Skeletal muscle satellite cell (primary cell): Measurements from ENCODE around the gene GNL2.
A peak's percentile ranks its signal among the peaks of the same experiment; 100 is the strongest.
"Not testable (repeated sequence)": the region's sequence is repeated elsewhere in the genome, so short reads cannot be mapped to it uniquely, and the experiment has no call there.

ENCODE experiments used
- H3K27me3 ChIP-seq: 2 replicates; pipeline ENCODE4 v1.7.0; 2013; ENCODE audit warnings: low read length; ENCODE audit not compliant: control insufficient read depth, insufficient read depth
- H3K36me3 ChIP-seq: 2 replicates; pipeline ENCODE4 v1.7.0; 2013; ENCODE audit warnings: mild to moderate bottlenecking, control low read depth, low read length; ENCODE audit not compliant: insufficient read depth
- H3K4me1 ChIP-seq: 2 replicates; pipeline ENCODE4 v1.7.0; 2013; ENCODE audit warnings: low read length; ENCODE audit not compliant: control insufficient read depth, insufficient read depth
- H3K4me2 ChIP-seq: 2 replicates; pipeline ENCODE4 v1.7.0; 2013; ENCODE audit warnings: mild to moderate bottlenecking, low read length
- H3K4me3 ChIP-seq: 2 replicates; pipeline ENCODE4 v1.7.0; 2013; ENCODE audit warnings: low read length
- H3K9ac ChIP-seq: 2 replicates; pipeline ENCODE4 v1.7.0; 2013; ENCODE audit warnings: mild to moderate bottlenecking, low read depth, low read length, moderate library complexity
- H3K9me3 ChIP-seq: replicated peaks from 2 replicates; pipeline ENCODE4 v1.7.0; 2013; ENCODE audit warnings: mild to moderate bottlenecking, control low read depth, low read length

The GNL2 gene

DNA sequence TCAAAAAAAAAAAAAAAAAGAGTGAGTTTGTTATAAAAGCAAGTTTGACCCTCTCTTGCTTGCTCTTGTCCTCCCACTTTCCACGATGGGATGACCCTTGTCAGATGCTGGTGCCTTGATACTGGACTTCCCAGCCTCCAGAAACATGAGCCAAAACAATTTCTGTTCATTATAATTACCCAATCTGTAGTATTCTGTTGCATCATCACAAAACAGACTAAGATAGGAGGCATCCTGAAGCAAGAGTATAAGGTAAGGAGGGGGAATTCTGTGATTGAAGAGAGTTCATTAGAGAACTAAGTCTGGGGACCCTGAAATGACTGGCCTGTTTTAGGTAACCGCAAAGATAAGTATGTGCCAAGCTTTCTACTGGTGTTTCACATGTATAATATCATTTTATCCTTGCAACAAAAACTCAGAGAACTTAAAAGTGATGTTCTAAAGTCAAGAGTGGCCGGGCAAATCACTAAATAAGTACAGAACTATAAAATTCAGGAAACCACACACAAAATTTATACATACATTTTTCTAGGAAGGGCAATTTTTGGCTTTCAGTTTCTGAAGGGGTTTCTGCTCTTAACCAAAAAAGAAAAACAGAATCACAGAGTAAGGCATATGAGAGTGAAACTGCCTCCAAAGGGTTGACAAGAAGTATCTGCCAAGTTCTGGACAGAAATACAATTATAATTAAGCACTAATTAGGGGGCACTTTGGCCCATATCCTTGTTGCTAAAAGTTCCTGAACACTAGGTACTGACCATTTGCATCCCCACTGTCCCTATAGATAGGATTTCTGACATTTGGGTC, 25.0 kb downstream of the GNL2 start:
- no peaks in the 10 kb centered on the region for H3K9me3 ChIP-seq
- no peak overlapping the region for H3K4me2 ChIP-seq
- peaks cover 15% of the 10 kb centered on the region for H3K4me1 ChIP-seq
- H3K9ac ChIP-seq: no peak overlapping the region
- H3K27me3 ChIP-seq: no peaks in the 10 kb centered on the region
- no peak overlapping the region for H3K4me3 ChIP-seq
- H3K36me3 ChIP-seq: peaks cover 91% of the 10 kb centered on the region

DNA sequence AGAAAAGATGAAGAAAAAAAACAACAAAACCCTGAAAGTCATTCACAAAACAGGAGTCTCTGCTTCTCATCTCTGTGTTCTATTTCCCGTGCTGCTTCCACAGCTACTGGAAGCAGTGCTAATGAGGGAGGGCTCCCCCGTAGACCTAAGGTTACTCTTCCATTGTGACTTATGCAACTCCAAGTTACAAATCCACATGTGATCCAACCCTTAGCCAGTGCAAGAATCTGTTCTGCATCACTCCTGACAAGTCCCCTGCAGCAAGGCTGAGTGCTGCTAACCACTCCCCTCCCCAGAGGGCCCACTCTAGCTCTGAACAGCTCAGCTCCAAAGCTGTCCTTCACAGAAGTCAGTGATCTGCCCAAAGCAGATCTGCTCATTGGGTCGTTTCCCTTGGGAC, 28.7 kb downstream of the GNL2 start:
- H3K4me2 ChIP-seq: no peak overlapping the region
- no peaks in the 10 kb centered on the region for H3K27me3 ChIP-seq
- no peaks in the 10 kb centered on the region for H3K9me3 ChIP-seq
- no peak overlapping the region for H3K4me3 ChIP-seq
- H3K9ac ChIP-seq: no peak overlapping the region
- H3K4me1 ChIP-seq: no peaks in the 10 kb centered on the region
- H3K36me3 ChIP-seq: peaks cover 79% of the 10 kb centered on the region

DNA sequence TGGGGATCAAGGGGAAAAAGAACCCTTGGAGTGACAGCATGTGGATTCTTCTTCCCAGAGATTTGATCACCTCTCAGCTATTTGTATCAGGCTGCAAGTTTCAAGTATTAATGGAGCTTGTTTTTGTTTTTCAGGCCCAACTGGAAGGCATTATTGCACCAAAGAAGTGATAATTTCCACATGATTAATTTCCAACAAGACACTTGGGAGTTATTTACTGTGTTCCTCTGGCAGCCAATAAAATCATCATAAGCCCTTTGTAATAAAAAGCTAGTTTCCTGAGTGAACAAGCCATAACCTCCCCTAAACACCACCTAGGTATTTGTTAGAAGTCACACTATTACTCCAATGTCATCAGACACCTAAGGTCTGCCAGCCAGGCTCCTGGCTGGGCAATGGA, 30.8 kb downstream of the GNL2 start:
- no peaks in the 10 kb centered on the region for H3K27me3 ChIP-seq
- H3K36me3 ChIP-seq: peaks cover 64% of the 10 kb centered on the region
- H3K4me2 ChIP-seq: no peak overlapping the region
- no peak overlapping the region for H3K9ac ChIP-seq
- no peaks in the 10 kb centered on the region for H3K4me1 ChIP-seq
- H3K4me3 ChIP-seq: no peak overlapping the region
- no peaks in the 10 kb centered on the region for H3K9me3 ChIP-seq

DNA sequence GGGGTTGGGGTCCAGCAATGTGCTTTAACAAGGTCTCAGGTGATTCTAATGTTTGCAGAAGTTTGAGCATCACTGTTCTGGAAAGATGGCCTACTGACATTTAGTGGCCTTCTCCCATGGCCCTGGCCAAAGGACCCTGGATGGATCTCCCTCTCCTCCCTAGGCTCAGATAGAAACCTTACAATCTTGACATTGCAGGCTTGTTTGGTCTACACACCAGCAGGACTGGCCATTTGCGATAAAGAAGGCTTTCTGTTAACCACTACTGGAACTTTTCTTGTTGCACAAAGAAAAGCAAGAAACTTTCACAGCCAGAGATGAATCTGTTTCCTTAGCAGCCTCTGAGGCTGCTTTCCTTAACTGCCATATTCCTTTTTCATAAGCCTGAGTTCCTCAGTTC, 32.8 kb downstream of the GNL2 start:
- no peaks in the 10 kb centered on the region for H3K27me3 ChIP-seq
- H3K4me3 ChIP-seq: no peak overlapping the region
- H3K9me3 ChIP-seq: no peaks in the 10 kb centered on the region
- no peaks in the 10 kb centered on the region for H3K4me1 ChIP-seq
- H3K9ac ChIP-seq: no peak overlapping the region
- H3K4me2 ChIP-seq: no peak overlapping the region
- H3K36me3 ChIP-seq: peaks cover 45% of the 10 kb centered on the region

DNA sequence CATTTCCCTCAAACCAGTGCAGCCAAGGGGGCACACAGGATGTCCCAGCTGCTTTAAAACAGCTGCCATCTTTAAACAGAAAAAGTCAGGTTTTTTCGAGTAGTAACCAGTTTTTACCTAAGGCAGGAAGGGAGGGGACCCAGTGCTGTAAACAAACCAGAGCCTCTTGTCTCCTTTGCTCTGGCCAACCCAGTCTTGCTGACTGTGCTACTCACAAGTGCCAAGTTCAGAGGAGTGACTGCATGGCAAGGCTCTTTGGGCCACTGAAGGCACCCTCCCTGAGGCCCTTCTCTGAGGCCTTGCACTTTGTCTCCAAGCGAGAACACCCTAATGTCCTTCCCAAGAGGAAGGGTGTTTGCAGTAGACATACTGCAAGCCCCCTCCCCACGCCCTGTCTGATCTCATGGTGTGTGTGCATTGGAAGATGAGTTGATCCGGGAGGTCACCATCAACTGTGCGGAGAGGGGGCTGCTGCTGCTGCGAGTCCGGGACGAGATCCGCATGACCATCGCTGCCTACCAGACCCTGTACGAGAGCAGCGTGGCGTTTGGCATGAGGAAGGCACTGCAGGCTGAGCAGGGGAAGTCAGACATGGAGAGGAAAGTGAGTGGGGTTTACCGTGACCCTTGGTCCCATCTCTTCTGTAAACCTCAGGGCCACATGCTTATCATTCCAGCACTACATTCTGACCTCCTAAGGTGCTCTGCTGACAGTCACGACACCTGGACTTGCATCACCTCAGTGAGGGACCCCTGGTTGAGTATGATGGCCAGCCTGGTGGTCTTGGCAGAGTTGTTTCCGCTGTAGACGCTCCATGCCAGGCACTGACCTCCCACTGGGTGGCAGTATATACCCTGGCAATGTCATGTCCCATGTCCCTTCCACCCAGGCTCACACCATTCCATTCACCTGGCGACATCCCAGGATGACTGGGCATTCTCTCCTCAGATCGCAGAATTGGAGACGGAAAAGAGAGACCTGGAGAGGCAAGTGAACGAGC, 34.3 kb downstream of the GNL2 start:
- Histone ChIP-seq H3K4me3 (no peak overlapping the region), H3K36me3 (peaks cover 30% of the 10 kb centered on the region), H3K9ac (no peak overlapping the region), H3K4me1 (peaks cover 9% of the 10 kb centered on the region), H3K4me2 (no peak overlapping the region), H3K9me3 (no peaks in the 10 kb centered on the region), H3K27me3 (no peaks in the 10 kb centered on the region)

DNA sequence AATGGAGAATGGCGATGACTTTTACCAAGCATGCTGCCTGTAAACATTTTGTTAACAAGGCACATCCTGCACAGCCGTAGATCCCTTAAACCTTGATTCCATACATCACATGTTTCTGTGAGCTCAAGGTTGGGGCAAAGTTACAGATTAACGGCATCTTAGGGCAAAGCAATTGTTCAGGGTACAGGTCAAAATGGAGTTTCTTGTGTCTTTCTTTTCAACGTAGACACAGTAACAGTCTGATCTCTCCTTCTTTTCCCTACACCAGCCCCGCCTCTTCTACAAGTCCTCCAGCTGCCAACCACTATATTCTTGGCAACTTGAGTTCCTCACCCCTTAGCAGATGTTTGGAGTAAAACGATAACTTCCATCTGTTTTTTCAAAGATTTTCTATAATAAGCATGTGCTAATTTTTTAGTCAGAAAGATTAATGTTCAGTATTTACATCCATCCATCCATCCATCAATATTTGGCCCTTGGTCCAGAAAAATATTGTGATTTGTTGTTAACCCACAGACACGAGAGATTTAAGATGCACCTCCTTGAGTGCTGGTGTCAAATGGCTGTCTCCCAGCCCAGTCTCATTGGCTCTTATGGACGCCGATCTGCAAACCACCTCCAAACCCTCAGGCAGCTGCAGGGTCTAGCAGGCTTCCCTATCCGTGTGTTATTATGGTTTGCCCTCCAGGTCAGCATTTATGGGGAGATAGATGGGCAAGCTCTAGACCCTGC, 35.2 kb downstream of the GNL2 start:
- Histone ChIP-seq H3K9ac (no peak overlapping the region), H3K9me3 (no peaks in the 10 kb centered on the region), H3K4me1 (peaks cover 13% of the 10 kb centered on the region), H3K4me3 (no peak overlapping the region), H3K4me2 (no peak overlapping the region), H3K27me3 (no peaks in the 10 kb centered on the region), H3K36me3 (peaks cover 21% of the 10 kb centered on the region)

DNA sequence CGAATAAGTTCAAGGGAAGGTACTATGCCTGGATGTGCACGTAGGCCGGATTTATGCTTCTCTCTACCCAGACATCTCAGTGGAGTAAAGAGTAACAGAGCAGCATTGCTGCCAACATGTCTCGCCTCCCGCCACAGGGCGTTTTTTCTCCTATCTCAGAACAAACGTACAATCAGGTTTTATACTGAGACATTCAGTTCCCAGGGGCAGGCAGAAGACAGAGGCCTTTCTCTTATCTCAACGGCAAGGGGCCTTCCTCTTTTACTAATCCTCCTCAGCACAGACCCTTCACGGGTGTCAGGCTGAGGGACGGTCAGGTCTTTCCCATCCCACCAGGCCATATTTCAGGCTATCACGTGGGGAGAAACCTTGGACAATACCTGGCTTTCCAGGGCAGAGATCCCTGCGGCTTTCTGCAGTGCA, 35.8 kb downstream of the GNL2 start:
- not testable (repeated sequence) for H3K27me3 ChIP-seq, H3K9me3 ChIP-seq, H3K4me3 ChIP-seq, H3K4me2 ChIP-seq, H3K9ac ChIP-seq
- peaks cover 13% of the 10 kb centered on the region for H3K4me1 ChIP-seq
- peaks cover 15% of the 10 kb centered on the region for H3K36me3 ChIP-seq

DNA sequence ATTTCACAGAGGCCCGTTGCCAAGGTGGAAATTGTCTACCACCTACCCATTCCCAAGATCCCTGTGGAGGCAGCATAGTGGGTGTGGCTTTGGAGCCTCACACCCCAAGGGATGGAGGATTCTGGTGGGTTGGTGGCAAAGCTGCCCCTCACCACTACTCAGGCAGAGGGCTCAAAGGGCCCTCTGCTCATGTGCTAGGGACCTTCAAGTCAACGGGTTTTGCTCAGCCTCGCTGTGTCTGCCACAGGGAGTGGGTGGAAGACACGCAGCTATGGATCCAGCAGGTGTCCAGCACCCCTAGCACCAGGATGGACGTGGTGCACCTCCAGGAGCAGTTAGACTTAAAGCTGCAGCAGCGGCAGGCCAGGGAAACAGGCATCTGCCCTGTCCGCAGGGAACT, 36.7 kb downstream of the GNL2 start:
- peaks cover 8% of the 10 kb centered on the region for H3K36me3 ChIP-seq
- peaks cover 13% of the 10 kb centered on the region for H3K4me1 ChIP-seq

DNA sequence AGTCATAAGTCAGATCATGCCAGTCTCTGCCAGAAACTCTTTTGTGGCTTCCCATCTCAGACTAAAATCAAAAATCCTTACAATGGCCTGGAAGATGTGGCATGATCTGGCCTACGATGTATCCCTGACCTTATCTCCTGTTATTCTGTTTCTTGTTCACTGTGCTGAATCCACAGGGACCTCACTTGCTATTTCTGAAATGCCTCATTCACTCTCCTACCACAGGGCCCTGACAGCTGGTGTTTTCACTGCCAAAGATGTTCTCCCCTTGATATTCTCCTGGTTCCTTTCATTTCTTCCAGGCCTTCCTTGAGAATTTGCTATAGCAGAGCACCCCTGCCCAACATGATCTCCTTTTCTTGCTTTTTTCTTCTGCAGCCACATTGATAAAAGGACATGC, 37.3 kb downstream of the GNL2 start:
- no peaks in the 10 kb centered on the region for H3K27me3 ChIP-seq
- no peak overlapping the region for H3K4me3 ChIP-seq
- peaks cover 8% of the 10 kb centered on the region for H3K36me3 ChIP-seq
- no peaks in the 10 kb centered on the region for H3K9me3 ChIP-seq
- H3K4me1 ChIP-seq: peaks cover 13% of the 10 kb centered on the region
- no peak overlapping the region for H3K4me2 ChIP-seq
- H3K9ac ChIP-seq: no peak overlapping the region

More for the DNA sequence above, 36.7 kb downstream of the GNL2 start:
- Histone ChIP-seq H3K27me3 (no peaks in the 10 kb centered on the region), H3K4me3 (no peak overlapping the region), H3K9ac (no peak overlapping the region), H3K9me3 (no peaks in the 10 kb centered on the region), H3K4me2 (no peak overlapping the region)

DNA sequence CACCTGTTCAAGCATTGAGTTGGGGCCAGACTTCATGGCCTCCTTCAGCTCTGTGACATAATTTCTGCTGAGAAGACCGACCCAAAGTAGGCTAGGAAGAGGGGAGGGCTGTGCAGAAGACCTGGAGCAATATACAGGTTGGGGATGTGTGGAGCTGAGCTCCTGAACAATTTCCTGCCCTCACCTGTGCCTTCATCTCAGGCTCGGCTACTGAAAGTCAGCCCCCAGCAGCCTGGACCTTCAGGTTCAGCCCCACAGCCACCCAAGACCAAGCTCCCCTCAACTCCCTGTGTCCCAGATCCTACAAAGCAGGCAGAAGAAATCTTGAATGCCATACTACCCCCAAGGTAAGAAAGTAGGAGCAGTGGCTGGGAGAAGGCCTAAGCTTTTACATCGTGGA, 38.3 kb downstream of the GNL2 start:
- no peaks in the 10 kb centered on the region for H3K9me3 ChIP-seq
- peak overlapping the region; percentile 71 for H3K4me3 ChIP-seq

DNA sequence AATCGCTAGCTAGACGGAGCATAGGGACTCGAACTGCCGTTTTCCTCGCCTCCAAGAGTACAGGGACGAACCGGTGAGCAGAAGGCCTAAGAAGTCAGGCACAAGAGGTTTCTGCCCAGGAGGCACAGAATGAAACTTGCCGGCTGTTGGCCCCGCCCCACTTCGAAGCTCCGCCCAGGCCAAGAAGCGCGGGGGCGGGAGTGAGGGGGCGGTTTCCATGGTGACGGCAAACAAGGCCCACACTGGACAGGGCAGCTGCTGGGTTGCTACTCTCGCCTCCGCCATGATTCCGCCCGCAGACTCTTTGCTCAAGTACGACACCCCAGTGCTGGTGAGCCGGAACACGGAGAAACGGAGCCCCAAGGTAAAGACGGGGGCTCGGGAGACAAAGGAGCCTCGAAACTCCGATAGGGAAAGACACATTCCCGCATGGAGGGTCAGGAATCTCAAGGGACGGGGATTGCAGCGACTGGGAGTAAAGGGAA, 39.0 kb downstream of the GNL2 start, which contains the start of gene DNALI1:
Gene DNALI1 (plus strand): TSS at position 229 of the 485 bp plus-strand sequence. CDS start 55 bp downstream, at position 284.
- H3K27me3 ChIP-seq: no peaks in the 10 kb centered on the region
- peak within 1 kb of the TSS; percentile 71 for H3K4me3 ChIP-seq
- H3K9ac ChIP-seq: peak within 1 kb of the TSS; percentile 79
- peaks cover 23% of the 10 kb centered on the region for H3K4me1 ChIP-seq
- H3K4me2 ChIP-seq: peak within 1 kb of the TSS; percentile 95
- H3K36me3 ChIP-seq: peaks cover 9% of the 10 kb centered on the region
- H3K9me3 ChIP-seq: no peaks in the 10 kb centered on the region

More for the DNA sequence above, 38.3 kb downstream of the GNL2 start:
- H3K36me3 ChIP-seq: peaks cover 9% of the 10 kb centered on the region
- no peaks in the 10 kb centered on the region for H3K27me3 ChIP-seq
- peaks cover 22% of the 10 kb centered on the region for H3K4me1 ChIP-seq
- peak overlapping the region; percentile 95 for H3K4me2 ChIP-seq
- peak overlapping the region; percentile 79 for H3K9ac ChIP-seq
